Fibroblast of mammary gland (primary cell): ENCODE data around the gene LINGO3.

Source experiments
- DNase-seq: peaks from one replicate; pipeline ENCODE4 v3.0.0-alpha.2; 2010; ENCODE audit warnings: low read depth
- H3K4me3 ChIP-seq: 2 replicates; pipeline ENCODE4 v1.5.1; 2011; ENCODE audit warnings: low read depth, mild to moderate bottlenecking, low read length, moderate library complexity; ENCODE audit not compliant: control insufficient read depth
- TF ChIP-seq, protein P1 (sequence below): conservative IDR thresholded peaks from 2 replicates; pipeline ENCODE4 v1.5.1; 2011; ENCODE audit warnings: low read depth, low read length, inconsistent platforms; ENCODE audit not compliant: control insufficient read depth, insufficient read depth

LINGO3 gene

GRCh38 chr19:2319551-2319950 is 11.6 kb upstream of the LINGO3 start:
- TF ChIP-seq, protein P1, sequence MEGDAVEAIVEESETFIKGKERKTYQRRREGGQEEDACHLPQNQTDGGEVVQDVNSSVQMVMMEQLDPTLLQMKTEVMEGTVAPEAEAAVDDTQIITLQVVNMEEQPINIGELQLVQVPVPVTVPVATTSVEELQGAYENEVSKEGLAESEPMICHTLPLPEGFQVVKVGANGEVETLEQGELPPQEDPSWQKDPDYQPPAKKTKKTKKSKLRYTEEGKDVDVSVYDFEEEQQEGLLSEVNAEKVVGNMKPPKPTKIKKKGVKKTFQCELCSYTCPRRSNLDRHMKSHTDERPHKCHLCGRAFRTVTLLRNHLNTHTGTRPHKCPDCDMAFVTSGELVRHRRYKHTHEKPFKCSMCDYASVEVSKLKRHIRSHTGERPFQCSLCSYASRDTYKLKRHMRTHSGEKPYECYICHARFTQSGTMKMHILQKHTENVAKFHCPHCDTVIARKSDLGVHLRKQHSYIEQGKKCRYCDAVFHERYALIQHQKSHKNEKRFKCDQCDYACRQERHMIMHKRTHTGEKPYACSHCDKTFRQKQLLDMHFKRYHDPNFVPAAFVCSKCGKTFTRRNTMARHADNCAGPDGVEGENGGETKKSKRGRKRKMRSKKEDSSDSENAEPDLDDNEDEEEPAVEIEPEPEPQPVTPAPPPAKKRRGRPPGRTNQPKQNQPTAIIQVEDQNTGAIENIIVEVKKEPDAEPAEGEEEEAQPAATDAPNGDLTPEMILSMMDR: no peak
- no peak for DNase-seq
- H3K4me3 ChIP-seq: no peak overlapping the region

GRCh38 chr19:2318923-2319322 is 11.0 kb upstream of the LINGO3 start:
- TF ChIP-seq, protein P1: no peak
- no peak for DNase-seq
- H3K4me3 ChIP-seq: no peak overlapping the region

- TF ChIP-seq, protein P1: no peak
- DNase-seq: no peak
- H3K4me3 ChIP-seq: no peak overlapping the region
These were observed 9.8 kb upstream of the LINGO3 start for GRCh38 chr19:2317756-2318155.

- H3K4me3 ChIP-seq: no peak overlapping the region
- TF ChIP-seq, protein P1: no peak
- DNase-seq: no peak
These were observed 9.3 kb upstream of the LINGO3 start for GRCh38 chr19:2317300-2317699.

DNA sequence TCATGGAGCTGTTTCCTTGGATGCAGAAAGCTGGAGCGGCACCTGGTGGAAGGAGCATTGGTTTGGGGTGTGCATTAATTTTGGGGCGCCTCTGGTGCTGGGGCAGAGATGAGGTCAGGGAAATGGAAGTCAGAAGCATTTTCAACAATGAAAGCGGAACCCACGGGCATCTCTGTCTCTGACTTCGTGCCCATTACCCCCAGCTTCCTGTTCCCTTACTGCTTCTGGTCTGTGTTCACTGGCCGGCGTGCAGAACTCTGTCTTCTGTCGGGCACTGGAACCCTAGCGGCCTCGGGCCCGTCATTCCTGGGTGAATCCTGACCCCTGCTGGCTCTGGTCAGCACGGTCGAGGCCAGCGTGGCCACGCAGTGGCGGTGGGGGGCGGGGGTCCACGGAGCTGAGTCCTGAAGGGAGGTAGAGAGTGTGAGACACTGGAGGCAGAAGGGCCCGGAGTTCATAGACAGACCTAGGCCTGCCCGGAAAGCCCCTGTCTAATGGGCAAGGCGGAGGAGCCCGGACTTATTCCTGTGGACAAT is 7.9 kb upstream of the LINGO3 start:
- peak; percentile 61 for DNase-seq
- TF ChIP-seq, protein P1: peak; percentile 55
- H3K4me3 ChIP-seq: no peak overlapping the region

GRCh38 chr19:2315121-2315817 is 7.3 kb upstream of the LINGO3 start:
- H3K4me3 ChIP-seq: no peak overlapping the region
- TF ChIP-seq, protein P1: no peak
- DNase-seq: no peak

DNA sequence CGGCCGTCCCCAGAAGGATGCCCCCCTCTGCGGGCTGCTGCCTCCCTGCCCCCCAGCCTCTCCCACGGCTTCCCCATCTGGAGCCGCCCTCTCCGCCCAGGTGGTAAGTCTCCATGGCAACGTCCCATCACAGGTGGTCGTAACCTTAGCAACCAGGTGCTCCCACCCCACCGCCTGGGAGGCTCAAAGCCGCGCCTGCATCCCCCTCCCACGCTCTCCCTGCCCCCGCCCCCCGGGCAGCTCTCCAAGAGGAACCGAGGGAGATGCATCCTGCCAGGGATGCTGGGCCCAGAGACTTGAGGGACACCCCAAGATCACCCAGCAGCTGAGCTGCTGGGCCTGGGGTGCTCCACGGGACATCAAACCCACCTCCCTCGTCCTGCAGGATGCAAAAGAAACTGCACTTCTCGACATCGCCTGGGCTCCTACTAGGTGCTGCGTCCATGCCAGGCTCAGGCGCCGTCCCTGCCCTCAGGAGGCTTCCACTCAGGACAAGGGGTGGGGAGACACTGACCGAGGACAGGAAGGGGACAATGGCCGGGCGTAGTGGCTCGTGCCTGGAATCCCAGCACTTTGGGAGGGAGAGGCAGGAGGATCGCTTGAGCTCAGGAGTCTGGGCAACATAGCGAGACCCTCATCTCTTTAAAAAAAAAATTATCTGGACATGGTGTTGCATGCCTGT is 5.0 kb upstream of the LINGO3 start:
- no peak overlapping the region for H3K4me3 ChIP-seq
- TF ChIP-seq, protein P1: no peak
- DNase-seq: no peak
